HCT116 (cell line): ENCODE data around the gene CECR2. TPM values are rescaled to one million over a fixed set of nuclear protein-coding genes. Genes with fewer than 3 reads are reported as not detected.

Experiments
- ATAC-seq: fragments of 200-7000 bp; cut with Tn5 transposase; 2 replicates; pipeline ENCODE4 v1.9.1; 2020; ENCODE audit warnings: mild to moderate bottlenecking, moderate library complexity
- BruUV-seq: library from RNA; stranded (reverse); fragments of 400-500 nt; replicated peaks from 2 replicates; lab custom pipeline; 2021; lab: Mats Ljungman, UMichigan
- CTCF ChIA-PET: fragments of 300-600 bp; sonication (Branson Sonifier 250); formaldehyde crosslinking; loops from one replicate; lab custom pipeline; 2021; ENCODE audit warnings: antibody characterized with exemption; lab: Charles Lee
- POLR2A ChIA-PET: fragments of 300-600, 350-600 bp; sonication (Branson Sonifier 250); formaldehyde crosslinking; loops from one replicate; lab custom pipeline; 2021; ENCODE audit warnings: antibody characterized with exemption; lab: Charles Lee
- RAD21 ChIA-PET, 2 experiments: fragments of 300-600 bp; sonication (Branson Sonifier 250); formaldehyde crosslinking; loops; one replicate each; lab custom pipeline; 2023; ENCODE audit warnings: low total read pairs in 2 of 2; ENCODE audit not compliant: uncharacterized antibody in 2 of 2, unreplicated experiment in 2 of 2, low non-redundant PET in 1 of 2; lab: Charles Lee
- DNase-seq: peaks from one replicate; pipeline ENCODE4 v3.0.0-alpha.2; 2010; ENCODE audit warnings: low read depth, low spot score
- H2AFZ ChIP-seq: fragments of 200-600 bp; shearing (Covaris generic), sonication (generic); 2 replicates; pipeline ENCODE4 v1.6.1; 2017; ENCODE audit warnings: low read depth, mixed run types, mixed read lengths, antibody characterized with exemption, low read length; ENCODE audit not compliant: poor library complexity, severe bottlenecking
- H3K27ac ChIP-seq: 2 replicates; pipeline ENCODE4 v1.5.1; 2012; ENCODE audit warnings: low read depth, low read length
- H3K27me3 ChIP-seq: fragments of 200-600 bp; sonication (generic); 2 replicates; pipeline ENCODE4 v1.6.1; 2016; ENCODE audit warnings: mixed run types, low read length, mixed read lengths; ENCODE audit not compliant: insufficient read depth
- H3K36me3 ChIP-seq, 2 experiments: fragments of 200-500 bp in 1 of 2; fragments of 200-600 bp in 1 of 2; sonication (Bioruptor generic) in 1 of 2; sonication (generic) in 1 of 2; 2 replicates each; pipeline versions ENCODE4 v1.5.1 to v1.6.1; 2014 to 2016; ENCODE audit warnings: low read length in 2 of 2, inconsistent platforms in 1 of 2, mixed read lengths in 1 of 2, mixed run types in 1 of 2; ENCODE audit not compliant: insufficient read depth in 2 of 2, control insufficient read depth in 1 of 2
- H3K4me1 ChIP-seq, 2 experiments: fragments of 200-600 bp in 1 of 2; sonication (generic) in 1 of 2; 2 replicates each; pipeline versions ENCODE4 v1.5.1 to v1.6.1; 2012 to 2017; ENCODE audit warnings: low read length in 2 of 2, inconsistent platforms in 1 of 2, mild to moderate bottlenecking in 1 of 2, mixed read lengths in 1 of 2, mixed run types in 1 of 2, moderate library complexity in 1 of 2; ENCODE audit not compliant: insufficient read depth in 2 of 2, control insufficient read depth in 1 of 2
- H3K4me2 ChIP-seq: fragments of 200-600 bp; sonication (generic); 2 replicates; pipeline ENCODE4 v1.6.1; 2017; ENCODE audit warnings: mixed run types, low read length, mixed read lengths
- H3K4me3 ChIP-seq, 2 experiments: fragments of 200-600 bp in 1 of 2; sonication (generic) in 1 of 2; replicated peaks in 1 of 2; 2 replicates each; pipeline ENCODE4 v1.5.1; 2011 to 2016; ENCODE audit warnings: low read length in 2 of 2, control low read depth in 1 of 2, low read depth in 1 of 2, mild to moderate bottlenecking in 1 of 2, mixed read lengths in 1 of 2, mixed run types in 1 of 2
- H3K79me2 ChIP-seq: fragments of 200-600 bp; sonication (generic); 2 replicates; pipeline ENCODE4 v1.6.1; 2017; ENCODE audit warnings: mild to moderate bottlenecking, mixed run types, low read length, moderate library complexity, mixed read lengths; ENCODE audit not compliant: insufficient read depth
- H3K9ac ChIP-seq: fragments of 200-600 bp; sonication (generic); 2 replicates; pipeline ENCODE4 v1.6.1; 2016; ENCODE audit warnings: low read length, mixed read lengths
- H3K9me2 ChIP-seq: fragments of 200-600 bp; sonication (generic), shearing (Covaris generic); 2 replicates; pipeline ENCODE4 v1.6.1; 2017; ENCODE audit warnings: mixed run types, mild to moderate bottlenecking, moderate library complexity; ENCODE audit not compliant: insufficient read depth
- H3K9me3 ChIP-seq, 2 experiments: fragments of 200-500 bp in 1 of 2; fragments of 200-600 bp in 1 of 2; sonication (Bioruptor generic) in 1 of 2; sonication (generic) in 1 of 2; 2 replicates each; pipeline ENCODE4 v1.6.1; 2014 to 2017; ENCODE audit warnings: low read length in 2 of 2, mixed read lengths in 2 of 2, inconsistent platforms in 1 of 2, low read depth in 1 of 2, mild to moderate bottlenecking in 1 of 2, mixed run types in 1 of 2, moderate library complexity in 1 of 2; ENCODE audit not compliant: control insufficient read depth in 1 of 2, insufficient read depth in 1 of 2
- H4K20me1 ChIP-seq: fragments of 200-600 bp; sonication (generic), shearing (Covaris generic); 2 replicates; pipeline ENCODE4 v1.6.1; 2017; ENCODE audit warnings: mixed run types, mild to moderate bottlenecking, moderate library complexity; ENCODE audit not compliant: insufficient read depth
- CEBPB ChIP-seq: IDR thresholded peaks from 2 replicates; pipeline ENCODE4 v1.6.1; 2012; ENCODE audit warnings: low read depth
- ELF1 ChIP-seq: IDR thresholded peaks from 2 replicates; pipeline ENCODE4 v1.6.1; 2012; ENCODE audit warnings: low read depth, borderline replicate concordance
- EZH2 ChIP-seq: fragments of 200-600 bp; sonication (generic); IDR thresholded peaks from 2 replicates; pipeline ENCODE4 v1.6.1; 2017; ENCODE audit warnings: antibody characterized with exemption, mixed run types
- JUND ChIP-seq: IDR thresholded peaks from 2 replicates; pipeline ENCODE4 v1.6.1; 2012
- POLR2A ChIP-seq: IDR thresholded peaks from 2 replicates; pipeline ENCODE4 v1.7.0; 2011; ENCODE audit warnings: borderline replicate concordance; ENCODE audit not compliant: insufficient read depth, insufficient read length; ENCODE audit errors: extremely low read depth
- POLR2AphosphoS5 ChIP-seq: IDR thresholded peaks from 2 replicates; pipeline ENCODE4 v1.6.1; 2011; ENCODE audit warnings: mild to moderate bottlenecking, low read depth, low read length, moderate library complexity
- RAD21 ChIP-seq: IDR thresholded peaks from 2 replicates; pipeline ENCODE4 v1.6.1; 2012; ENCODE audit warnings: low read depth, mild to moderate bottlenecking
- SIN3A ChIP-seq: IDR thresholded peaks from 2 replicates; pipeline ENCODE4 v1.6.1; 2012; ENCODE audit warnings: low read depth
- YY1 ChIP-seq: IDR thresholded peaks from 2 replicates; pipeline ENCODE4 v1.6.1; 2011; ENCODE audit warnings: low read length, low read depth, moderate library complexity, mild to moderate bottlenecking; ENCODE audit not compliant: insufficient replicate concordance; ENCODE audit errors: extremely low read depth
- intact Hi-C: fragments of 100-400 bp; cut with micrococcal nuclease; formaldehyde crosslinking; loops from 2 replicates; pipeline ENCODE4 v1.10.0; 2022
- total RNA-seq: library from RNA; stranded (reverse); gene quantifications from one replicate; pipeline ENCODE4 v1.2.1, GENCODE V29; 2021; ENCODE audit not compliant: unreplicated experiment
- TF ChIP-seq, protein P1 (sequence below): IDR thresholded peaks from 2 replicates; pipeline ENCODE4 v1.6.1; 2012

Gene CECR2
- total RNA-seq, 1 experiment from 2014 or later = 6.0 TPM

DNA sequence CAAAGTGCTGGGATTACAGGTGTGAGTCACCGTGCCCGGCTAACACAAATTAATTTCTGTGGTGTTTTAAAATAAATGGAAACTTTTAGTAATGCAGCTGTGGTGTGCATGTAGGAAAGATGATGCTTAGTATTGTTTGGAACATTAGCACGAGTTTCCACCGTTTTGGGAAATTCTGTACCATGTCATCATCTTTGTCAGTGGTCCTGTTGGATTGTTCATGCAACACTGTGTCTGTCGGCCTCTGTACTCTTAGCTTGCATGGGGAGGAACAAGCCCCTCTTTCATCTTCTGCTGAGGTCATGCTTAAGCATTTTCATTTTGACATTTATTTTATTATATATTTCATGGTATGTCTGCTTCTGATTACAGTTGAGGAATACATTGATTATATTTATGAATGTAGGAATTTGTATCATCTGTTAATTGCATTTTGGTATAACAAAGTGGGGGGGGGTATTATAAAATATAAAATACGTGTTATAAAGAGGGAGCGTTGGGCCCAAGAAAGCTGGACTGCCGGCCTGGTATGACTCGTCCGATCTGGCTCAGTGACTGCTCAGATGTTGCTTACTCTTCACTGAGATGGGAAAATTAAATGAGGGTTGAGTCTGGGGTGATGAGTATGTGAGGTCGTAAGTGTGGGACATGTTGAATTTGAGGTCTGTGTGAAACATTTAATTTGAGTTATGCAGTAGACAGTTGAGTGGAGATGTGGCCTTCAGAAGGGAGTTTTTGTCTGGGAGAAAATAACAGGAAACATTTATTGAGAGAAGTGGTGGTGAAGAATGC is 28.7 kb downstream of the CECR2 start (continued):
- TF ChIP-seq POLR2AphosphoS5 (no peak), POLR2A (no peak), YY1 (no peak), ELF1 (no peak), CEBPB (no peak), SIN3A (no peak), EZH2 (no peak), RAD21 (no peak), JUND (no peak)
- TF ChIP-seq, protein P1, sequence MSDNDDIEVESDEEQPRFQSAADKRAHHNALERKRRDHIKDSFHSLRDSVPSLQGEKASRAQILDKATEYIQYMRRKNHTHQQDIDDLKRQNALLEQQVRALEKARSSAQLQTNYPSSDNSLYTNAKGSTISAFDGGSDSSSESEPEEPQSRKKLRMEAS = no peak

GRCh38 chr22:17400305-17400704 is 31.0 kb downstream of the CECR2 start:
- Histone ChIP-seq H3K4me3 (no peak overlapping the region), H3K79me2 (no peaks in the 10 kb centered on the region), H3K9me3 (no peaks in the 10 kb centered on the region), H4K20me1 (no peaks in the 10 kb centered on the region), H3K27ac (no peak overlapping the region), H3K27me3 (no peaks in the 10 kb centered on the region), H3K4me1 (no peaks in the 10 kb centered on the region), H3K9me2 (no peaks in the 10 kb centered on the region), H3K4me2 (no peak overlapping the region), H3K36me3 (no peaks in the 10 kb centered on the region), H2AFZ (no peak overlapping the region), H3K9ac (no peak overlapping the region)
- CTCF ChIA-PET = no interaction called here
- intact Hi-C loops = no loop called here
- ATAC-seq = no peak
- BruUV-seq = no TSS peak
- TF ChIP-seq EZH2 (no peak), RAD21 (no peak)
- RAD21 ChIA-PET = no interaction called here
- POLR2A ChIA-PET = no interaction called here
- no peak for DNase-seq
